Measurements from ENCODE around the gene LDAH. TPM values are rescaled to one million over a fixed set of nuclear protein-coding genes. Genes with fewer than 3 reads are reported as not detected.

The LDAH gene
- total and polyA plus RNA-seq, 4 donors = 19.7 to 32.9 (median 21.8) TPM

- H3K4me1 ChIP-seq (ENCODE audit: control insufficient read depth, insufficient read depth, low read length) = peaks cover 7% of the 10 kb centered on the region
- H3K36me3 ChIP-seq (ENCODE audit: control insufficient read depth, insufficient read depth, low read length) = no peaks in the 10 kb centered on the region
- H3K4me3 ChIP-seq (ENCODE audit: low read depth, low read length) = no peak overlapping the region
- H3K27ac ChIP-seq (ENCODE audit: low read depth, low read length) = no peak overlapping the region
- no peak for DNase-seq (ENCODE audit: low read depth in 4 of 6, low spot score in 6 of 6)
- no CpG with 5 or more reads among the region's 1 CpG for WGBS (ENCODE audit: insufficient coverage)
- H3K9me3 ChIP-seq (ENCODE audit: control insufficient read depth, insufficient read depth, low read length) = no peaks in the 10 kb centered on the region
- H3K27me3 ChIP-seq (ENCODE audit: control insufficient read depth, insufficient read depth, low read length) = peaks cover 28% of the 10 kb centered on the region
Observed at GRCh38 chr2:20678086-20678395, 144.9 kb downstream of the LDAH start.

DNA sequence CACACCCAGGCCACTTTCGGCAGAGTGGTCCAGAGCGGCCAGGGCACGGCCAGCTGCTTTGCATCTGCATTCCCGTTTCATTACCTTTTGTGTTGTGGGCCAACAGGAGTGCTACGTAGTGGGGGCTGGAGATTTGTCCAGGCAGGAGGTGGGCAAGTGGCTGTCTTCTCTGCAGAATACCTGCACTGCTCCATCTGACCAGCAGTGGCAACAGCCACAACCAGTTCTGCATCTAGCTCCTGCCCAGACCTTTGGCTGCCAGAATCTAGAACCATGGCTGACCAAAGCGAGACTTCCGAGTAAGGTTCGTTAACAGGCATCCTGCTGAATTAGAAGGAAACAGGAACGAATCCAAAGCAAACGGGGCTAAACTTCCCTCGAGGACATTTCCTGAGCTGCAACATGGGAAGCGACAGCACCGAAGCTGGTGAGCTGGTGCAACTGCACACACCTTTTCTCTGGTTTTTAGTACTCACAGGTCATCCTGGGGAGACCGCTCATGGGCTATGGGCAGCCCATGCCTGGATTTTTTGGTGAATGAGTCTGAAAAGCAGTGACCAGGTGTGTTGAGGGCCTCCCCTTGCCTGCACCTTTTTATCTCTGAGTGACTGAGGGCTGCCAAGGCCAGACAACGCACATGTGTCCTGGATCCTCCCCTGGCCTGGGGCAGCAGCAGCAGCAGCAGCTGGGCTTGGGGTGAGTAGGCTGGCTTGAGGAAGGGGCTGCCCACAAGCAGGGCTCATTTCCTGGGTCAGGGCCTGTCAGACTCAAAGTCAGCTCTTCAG, 145.4 kb downstream of the LDAH start:
- WGBS (ENCODE audit: insufficient coverage) = 69% methylated on average over 15 of the region's 15 CpGs
- Histone ChIP-seq H3K4me1 (ENCODE audit: control insufficient read depth, insufficient read depth, low read length) (peaks cover 9% of the 10 kb centered on the region), H3K36me3 (ENCODE audit: control insufficient read depth, insufficient read depth, low read length) (no peaks in the 10 kb centered on the region), H3K4me3 (ENCODE audit: low read depth, low read length) (no peak overlapping the region), H3K27ac (ENCODE audit: low read depth, low read length) (no peak overlapping the region), H3K27me3 (ENCODE audit: control insufficient read depth, insufficient read depth, low read length) (peaks cover 33% of the 10 kb centered on the region), H3K9me3 (ENCODE audit: control insufficient read depth, insufficient read depth, low read length) (no peaks in the 10 kb centered on the region)
- no peak for DNase-seq (ENCODE audit: low read depth in 4 of 6, low spot score in 6 of 6)

- Histone ChIP-seq H3K36me3 (ENCODE audit: control insufficient read depth, insufficient read depth, low read length) (no peaks in the 10 kb centered on the region), H3K4me1 (ENCODE audit: control insufficient read depth, insufficient read depth, low read length) (peaks cover 18% of the 10 kb centered on the region), H3K4me3 (ENCODE audit: low read depth, low read length) (no peak overlapping the region), H3K27ac (ENCODE audit: low read depth, low read length) (no peak overlapping the region), H3K27me3 (ENCODE audit: control insufficient read depth, insufficient read depth, low read length) (peaks cover 42% of the 10 kb centered on the region), H3K9me3 (ENCODE audit: control insufficient read depth, insufficient read depth, low read length) (no peaks in the 10 kb centered on the region)
- WGBS (ENCODE audit: insufficient coverage) = 81% methylated on average over 11 of the region's 12 CpGs
- no peak for DNase-seq (ENCODE audit: low read depth in 4 of 6, low spot score in 6 of 6)
Observed at GRCh38 chr2:20676353-20677215, 146.3 kb downstream of the LDAH start.

GRCh38 chr2:20675701-20676352, 147.1 kb downstream of the LDAH start:
- 51% methylated on average over 3 of the region's 6 CpGs for WGBS (ENCODE audit: insufficient coverage)
- no peak for DNase-seq (ENCODE audit: low read depth in 4 of 6, low spot score in 6 of 6)
- H3K9me3 ChIP-seq (ENCODE audit: control insufficient read depth, insufficient read depth, low read length) = no peaks in the 10 kb centered on the region
- no peak overlapping the region for H3K27ac ChIP-seq (ENCODE audit: low read depth, low read length)
- peaks cover 25% of the 10 kb centered on the region for H3K4me1 ChIP-seq (ENCODE audit: control insufficient read depth, insufficient read depth, low read length)
- no peaks in the 10 kb centered on the region for H3K36me3 ChIP-seq (ENCODE audit: control insufficient read depth, insufficient read depth, low read length)
- H3K27me3 ChIP-seq (ENCODE audit: control insufficient read depth, insufficient read depth, low read length) = peaks cover 50% of the 10 kb centered on the region
- H3K4me3 ChIP-seq (ENCODE audit: low read depth, low read length) = no peak overlapping the region

DNA sequence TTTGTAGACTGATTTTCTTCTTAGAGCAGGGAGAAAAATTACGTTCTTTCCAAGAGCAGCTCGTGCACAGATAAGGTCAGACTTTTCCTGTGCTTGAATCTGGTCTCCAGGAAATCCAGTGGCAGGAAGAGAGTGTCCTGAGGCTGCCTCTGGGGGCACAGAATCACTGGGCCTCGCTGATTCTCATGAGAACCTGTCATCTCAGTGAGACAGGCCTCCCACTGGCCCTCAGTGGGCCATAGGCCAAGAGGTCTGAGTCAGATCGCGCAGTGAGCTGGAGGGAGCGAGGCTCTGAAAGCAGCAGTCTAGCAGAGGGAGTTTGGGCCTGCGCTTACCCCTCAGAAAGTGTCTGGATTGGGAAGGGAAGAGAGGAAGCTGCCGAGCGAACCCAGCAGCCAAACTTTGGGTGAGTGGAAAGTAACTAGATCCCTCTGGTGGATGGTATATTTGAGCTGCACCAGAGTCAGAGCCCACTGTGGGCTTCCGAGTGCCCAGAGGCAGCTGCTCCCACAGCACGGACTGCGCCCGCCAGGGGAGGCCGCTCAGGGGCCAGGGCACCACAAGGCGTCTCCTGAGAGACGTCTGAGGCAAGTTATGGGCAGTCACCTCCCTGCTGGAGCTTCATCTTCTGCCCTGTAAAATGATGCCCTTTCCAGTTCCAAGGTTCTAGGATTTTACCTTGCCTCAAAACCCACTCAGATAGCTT, 147.8 kb downstream of the LDAH start:
- Histone ChIP-seq H3K9me3 (ENCODE audit: control insufficient read depth, insufficient read depth, low read length) (no peaks in the 10 kb centered on the region), H3K27ac (ENCODE audit: low read depth, low read length) (no peak overlapping the region), H3K4me1 (ENCODE audit: control insufficient read depth, insufficient read depth, low read length) (peaks cover 29% of the 10 kb centered on the region), H3K36me3 (ENCODE audit: control insufficient read depth, insufficient read depth, low read length) (no peaks in the 10 kb centered on the region), H3K4me3 (ENCODE audit: low read depth, low read length) (no peak overlapping the region), H3K27me3 (ENCODE audit: control insufficient read depth, insufficient read depth, low read length) (peaks cover 56% of the 10 kb centered on the region)
- no peak for DNase-seq (ENCODE audit: low read depth in 4 of 6, low spot score in 6 of 6)
- WGBS (ENCODE audit: insufficient coverage) = 47% methylated on average over 16 of the region's 16 CpGs

GRCh38 chr2:20674309-20674965, 148.5 kb downstream of the LDAH start:
- H3K9me3 ChIP-seq (ENCODE audit: control insufficient read depth, insufficient read depth, low read length) = no peaks in the 10 kb centered on the region
- no peak for DNase-seq (ENCODE audit: low read depth in 4 of 6, low spot score in 6 of 6)
- WGBS (ENCODE audit: insufficient coverage) = 83% methylated on average over 5 of the region's 11 CpGs
- peaks cover 35% of the 10 kb centered on the region for H3K4me1 ChIP-seq (ENCODE audit: control insufficient read depth, insufficient read depth, low read length)
- peaks cover 63% of the 10 kb centered on the region for H3K27me3 ChIP-seq (ENCODE audit: control insufficient read depth, insufficient read depth, low read length)
- no peak overlapping the region for H3K4me3 ChIP-seq (ENCODE audit: low read depth, low read length)
- no peak overlapping the region for H3K27ac ChIP-seq (ENCODE audit: low read depth, low read length)
- H3K36me3 ChIP-seq (ENCODE audit: control insufficient read depth, insufficient read depth, low read length) = no peaks in the 10 kb centered on the region

- no peaks in the 10 kb centered on the region for H3K36me3 ChIP-seq (ENCODE audit: control insufficient read depth, insufficient read depth, low read length)
- no peak overlapping the region for H3K27ac ChIP-seq (ENCODE audit: low read depth, low read length)
- H3K27me3 ChIP-seq (ENCODE audit: control insufficient read depth, insufficient read depth, low read length) = peaks cover 70% of the 10 kb centered on the region
- WGBS (ENCODE audit: insufficient coverage) = 63% methylated on average over 3 of the region's 5 CpGs
- no peak overlapping the region for H3K4me3 ChIP-seq (ENCODE audit: low read depth, low read length)
- no peaks in the 10 kb centered on the region for H3K9me3 ChIP-seq (ENCODE audit: control insufficient read depth, insufficient read depth, low read length)
- DNase-seq (ENCODE audit: low read depth in 4 of 6, low spot score in 6 of 6) = no peak
- peaks cover 42% of the 10 kb centered on the region for H3K4me1 ChIP-seq (ENCODE audit: control insufficient read depth, insufficient read depth, low read length)
Observed at GRCh38 chr2:20673686-20674308, 149.1 kb downstream of the LDAH start.

GRCh38 chr2:20672201-20672951, 150.5 kb downstream of the LDAH start:
- Histone ChIP-seq H3K27me3 (ENCODE audit: control insufficient read depth, insufficient read depth, low read length) (peaks cover 84% of the 10 kb centered on the region), H3K27ac (ENCODE audit: low read depth, low read length) (no peak overlapping the region), H3K4me1 (ENCODE audit: control insufficient read depth, insufficient read depth, low read length) (peaks cover 46% of the 10 kb centered on the region), H3K4me3 (ENCODE audit: low read depth, low read length) (no peak overlapping the region), H3K9me3 (ENCODE audit: control insufficient read depth, insufficient read depth, low read length) (no peaks in the 10 kb centered on the region), H3K36me3 (ENCODE audit: control insufficient read depth, insufficient read depth, low read length) (no peaks in the 10 kb centered on the region)
- peak in 1 of 6 donors; percentile 18 for DNase-seq (ENCODE audit: low read depth in 4 of 6, low spot score in 6 of 6)
- 4% methylated on average over 9 of the region's 18 CpGs for WGBS (ENCODE audit: insufficient coverage)
